ENCODE results near the gene ARHGEF1.
A peak's percentile ranks its signal among the peaks of the same experiment; 100 is the strongest.
"Not testable (repeated sequence)": the region's sequence is repeated elsewhere in the genome, so short reads cannot be mapped to it uniquely, and the experiment has no call there.

ARHGEF1 gene

GRCh38 chr19:41863209-41863931 lies 19.6 kb upstream of the ARHGEF1 start:
- no peak for DNase-seq (ENCODE audit: low read depth in 2 of 2)

GRCh38 chr19:41864374-41864773 lies 18.6 kb upstream of the ARHGEF1 start:
- DNase-seq (ENCODE audit: low read depth in 2 of 2) = no peak

- DNase-seq (ENCODE audit: low read depth in 2 of 2) = no peak
Measured at GRCh38 chr19:41866284-41866683, 16.7 kb upstream of the ARHGEF1 start.

GRCh38 chr19:41868120-41868988 lies 14.6 kb upstream of the ARHGEF1 start:
- DNase-seq (ENCODE audit: low read depth in 2 of 2) = no peak

GRCh38 chr19:41868989-41869300 lies 14.0 kb upstream of the ARHGEF1 start:
- DNase-seq (ENCODE audit: low read depth in 2 of 2) = no peak

- no peak for DNase-seq (ENCODE audit: low read depth in 2 of 2)
Measured at GRCh38 chr19:41869374-41869955, 13.5 kb upstream of the ARHGEF1 start.

- DNase-seq (ENCODE audit: low read depth in 2 of 2) = no peak
Measured at GRCh38 chr19:41870401-41870873, 12.5 kb upstream of the ARHGEF1 start.

- DNase-seq (ENCODE audit: low read depth in 2 of 2) = peak in 1 of 2 donors; percentile 37
Measured at GRCh38 chr19:41871573-41872383, 11.2 kb upstream of the ARHGEF1 start.

- DNase-seq (ENCODE audit: low read depth in 2 of 2) = no peak
Measured at GRCh38 chr19:41872384-41872774, 10.6 kb upstream of the ARHGEF1 start.

- no peak for DNase-seq (ENCODE audit: low read depth in 2 of 2)
Measured at GRCh38 chr19:41872775-41873647, 10.0 kb upstream of the ARHGEF1 start.

GRCh38 chr19:41875973-41876372 lies 7.0 kb upstream of the ARHGEF1 start:
- not testable (repeated sequence) for DNase-seq (ENCODE audit: low read depth in 2 of 2)

- no peak for DNase-seq (ENCODE audit: low read depth in 2 of 2)
Measured at GRCh38 chr19:41876847-41877832, 5.8 kb upstream of the ARHGEF1 start, which contains the start of gene CD79A. Gene CD79A, plus strand, starts transcription at chr19:41877279. Its CDS starts 26 bp downstream, at chr19:41877305.

GRCh38 chr19:41877916-41878905 lies 4.8 kb upstream of the ARHGEF1 start:
- no peak for DNase-seq (ENCODE audit: low read depth in 2 of 2)

GRCh38 chr19:41879080-41879479 lies 3.9 kb upstream of the ARHGEF1 start:
- no peak for DNase-seq (ENCODE audit: low read depth in 2 of 2)

GRCh38 chr19:41879670-41880328 lies 3.2 kb upstream of the ARHGEF1 start:
- no peak for DNase-seq (ENCODE audit: low read depth in 2 of 2)

GRCh38 chr19:41880329-41880708 lies 2.7 kb upstream of the ARHGEF1 start:
- no peak for DNase-seq (ENCODE audit: low read depth in 2 of 2)

- no peak for DNase-seq (ENCODE audit: low read depth in 2 of 2)
Measured at GRCh38 chr19:41883463-41883820, 458 bp downstream of the ARHGEF1 start.

Measured in stimulated activated CD8-positive, alpha-beta memory T cell treated with anti-CD3 and anti-CD28 coated beads, Interleukin-15, amount 100 ng/mL, for 4 hours (primary cell).